Measurements from ENCODE around the gene CDH23.

Gene CDH23

GRCh38 chr10:71434760-71435394, 38.2 kb downstream of the CDH23 start:
- Histone ChIP-seq H3K4me3 (IDR thresholded peaks at IDR 0.05; ENCODE audit: insufficient read depth, low read depth, low read length) (no peak overlapping the region), H3K36me3 (ENCODE audit: insufficient read depth) (no peaks in the 10 kb centered on the region), H3K79me2 (ENCODE audit: insufficient read depth, low read depth) (no peaks in the 10 kb centered on the region), H2AFZ (ENCODE audit: low read depth) (no peak overlapping the region), H3K4me1 (ENCODE audit: low read depth, poor library complexity, severe bottlenecking) (no peaks in the 10 kb centered on the region), H3K9ac (no peak overlapping the region), H3K27me3 (ENCODE audit: insufficient read depth, low read depth) (peaks cover 6% of the 10 kb centered on the region; the same call in 1 of the 2 replicates), H4K20me1 (ENCODE audit: insufficient read depth) (no peaks in the 10 kb centered on the region), H3K27ac (no peak overlapping the region), H3K4me2 (no peak overlapping the region)
- TF ChIP-seq CTCF (conservative IDR thresholded peaks at IDR 0.05; ENCODE audit: low read depth, low read length) = no peak

GRCh38 chr10:71435571-71436267, 39.0 kb downstream of the CDH23 start:
- H3K27ac ChIP-seq = no peak overlapping the region
- no peaks in the 10 kb centered on the region for H3K36me3 ChIP-seq (ENCODE audit: insufficient read depth)
- H3K4me1 ChIP-seq (ENCODE audit: low read depth, poor library complexity, severe bottlenecking) = no peaks in the 10 kb centered on the region
- H3K9ac ChIP-seq = no peak overlapping the region
- H3K27me3 ChIP-seq (ENCODE audit: insufficient read depth, low read depth) = peaks cover 11% of the 10 kb centered on the region; the same call in 1 of the 2 replicates
- no peaks in the 10 kb centered on the region for H3K79me2 ChIP-seq (ENCODE audit: insufficient read depth, low read depth)
- H3K4me2 ChIP-seq = no peak overlapping the region
- H3K4me3 ChIP-seq (IDR thresholded peaks at IDR 0.05; ENCODE audit: insufficient read depth, low read depth, low read length) = no peak overlapping the region
- TF ChIP-seq CTCF (conservative IDR thresholded peaks at IDR 0.05; ENCODE audit: low read depth, low read length) = no peak
- no peak overlapping the region for H2AFZ ChIP-seq (ENCODE audit: low read depth)
- H4K20me1 ChIP-seq (ENCODE audit: insufficient read depth) = no peaks in the 10 kb centered on the region

- H4K20me1 ChIP-seq (ENCODE audit: insufficient read depth) = no peaks in the 10 kb centered on the region
- TF ChIP-seq CTCF (conservative IDR thresholded peaks at IDR 0.05; ENCODE audit: low read depth, low read length) = no peak
- H3K9ac ChIP-seq = no peak overlapping the region
- H2AFZ ChIP-seq (ENCODE audit: low read depth) = no peak overlapping the region
- peaks cover 19% of the 10 kb centered on the region; the same call in 1 of the 2 replicates for H3K27me3 ChIP-seq (ENCODE audit: insufficient read depth, low read depth)
- no peaks in the 10 kb centered on the region for H3K36me3 ChIP-seq (ENCODE audit: insufficient read depth)
- no peak overlapping the region for H3K4me2 ChIP-seq
- no peak overlapping the region for H3K4me3 ChIP-seq (IDR thresholded peaks at IDR 0.05; ENCODE audit: insufficient read depth, low read depth, low read length)
- no peaks in the 10 kb centered on the region for H3K79me2 ChIP-seq (ENCODE audit: insufficient read depth, low read depth)
- H3K27ac ChIP-seq = no peak overlapping the region
- H3K4me1 ChIP-seq (ENCODE audit: low read depth, poor library complexity, severe bottlenecking) = no peaks in the 10 kb centered on the region
Measured at GRCh38 chr10:71436268-71437125, 39.8 kb downstream of the CDH23 start.

GRCh38 chr10:71437537-71438092, 40.9 kb downstream of the CDH23 start:
- Histone ChIP-seq H3K79me2 (ENCODE audit: insufficient read depth, low read depth) (no peaks in the 10 kb centered on the region), H3K4me2 (no peak overlapping the region), H4K20me1 (ENCODE audit: insufficient read depth) (no peaks in the 10 kb centered on the region), H3K4me1 (ENCODE audit: low read depth, poor library complexity, severe bottlenecking) (no peaks in the 10 kb centered on the region), H3K27ac (no peak overlapping the region), H2AFZ (ENCODE audit: low read depth) (no peak overlapping the region), H3K36me3 (ENCODE audit: insufficient read depth) (no peaks in the 10 kb centered on the region), H3K9ac (no peak overlapping the region), H3K27me3 (ENCODE audit: insufficient read depth, low read depth) (peaks cover 28% of the 10 kb centered on the region), H3K4me3 (IDR thresholded peaks at IDR 0.05; ENCODE audit: insufficient read depth, low read depth, low read length) (no peak overlapping the region)
- no peak for TF ChIP-seq CTCF (conservative IDR thresholded peaks at IDR 0.05; ENCODE audit: low read depth, low read length)
